Measurements from ENCODE around the gene ERP27. TPM values are rescaled to one million over a fixed set of nuclear protein-coding genes. Genes with fewer than 3 reads are reported as not detected.

Gene ERP27
- total and polyA plus RNA-seq, 2 donors from 2014 or later: 11.0 to 35.3 TPM

GRCh38 chr12:14873440-14874185 is 64.7 kb downstream of the ERP27 start:
- Histone ChIP-seq H3K9me3 (ENCODE audit: control insufficient read depth in 2 of 3, insufficient read depth in 1 of 3, low read length in 3 of 3) (no peaks in the 10 kb centered on the region), H3K36me3 (ENCODE audit: control insufficient read depth in 2 of 3, insufficient read depth in 3 of 3, low read length in 3 of 3) (no peaks in the 10 kb centered on the region), H3K4me1 (ENCODE audit: control insufficient read depth in 2 of 3, insufficient read depth in 2 of 3, low read depth in 1 of 3, low read length in 3 of 3) (no peaks in the 10 kb centered on the region), H3K4me3 (ENCODE audit: low read length in 3 of 3) (no peak overlapping the region), H3K9ac (ENCODE audit: low read length in 3 of 3) (no peak overlapping the region), H3K27ac (ENCODE audit: low read depth in 2 of 2, low read length in 2 of 2) (no peak overlapping the region), H3K27me3 (ENCODE audit: control insufficient read depth, insufficient read depth, low read length) (no peaks in the 10 kb centered on the region)
- DNase-seq (no peak), FAIRE-seq (no peak)
- no peak for TF ChIP-seq CTCF (IDR thresholded peaks at IDR 0.05; ENCODE audit: borderline replicate concordance, extremely low read depth, insufficient read depth)
- intact Hi-C loops (cut with DNase I): no loop called here

GRCh38 chr12:14871886-14872285 is 66.5 kb downstream of the ERP27 start:
- FAIRE-seq: no peak
- H3K4me1 ChIP-seq (ENCODE audit: control insufficient read depth in 2 of 3, insufficient read depth in 2 of 3, low read depth in 1 of 3, low read length in 3 of 3): no peaks in the 10 kb centered on the region
- no peak for DNase-seq
- H3K9ac ChIP-seq (ENCODE audit: low read length in 3 of 3): no peak overlapping the region
- intact Hi-C loops (cut with DNase I): no loop called here
- H3K27ac ChIP-seq (ENCODE audit: low read depth in 2 of 2, low read length in 2 of 2): no peak overlapping the region
- no peaks in the 10 kb centered on the region for H3K36me3 ChIP-seq (ENCODE audit: control insufficient read depth in 2 of 3, insufficient read depth in 3 of 3, low read length in 3 of 3)
- TF ChIP-seq CTCF (IDR thresholded peaks at IDR 0.05; ENCODE audit: borderline replicate concordance, extremely low read depth, insufficient read depth): no peak
- H3K27me3 ChIP-seq (ENCODE audit: control insufficient read depth, insufficient read depth, low read length): no peaks in the 10 kb centered on the region
- H3K4me3 ChIP-seq (ENCODE audit: low read length in 3 of 3): no peak overlapping the region
- H3K9me3 ChIP-seq (ENCODE audit: control insufficient read depth in 2 of 3, insufficient read depth in 1 of 3, low read length in 3 of 3): no peaks in the 10 kb centered on the region

GRCh38 chr12:14871247-14871646 is 67.1 kb downstream of the ERP27 start:
- no peaks in the 10 kb centered on the region for H3K9me3 ChIP-seq (ENCODE audit: control insufficient read depth in 2 of 3, insufficient read depth in 1 of 3, low read length in 3 of 3)
- no peak overlapping the region for H3K4me3 ChIP-seq (ENCODE audit: low read length in 3 of 3)
- H3K4me1 ChIP-seq (ENCODE audit: control insufficient read depth in 2 of 3, insufficient read depth in 2 of 3, low read depth in 1 of 3, low read length in 3 of 3): no peaks in the 10 kb centered on the region
- no peak for TF ChIP-seq CTCF (IDR thresholded peaks at IDR 0.05; ENCODE audit: borderline replicate concordance, extremely low read depth, insufficient read depth)
- no peaks in the 10 kb centered on the region for H3K27me3 ChIP-seq (ENCODE audit: control insufficient read depth, insufficient read depth, low read length)
- H3K9ac ChIP-seq (ENCODE audit: low read length in 3 of 3): no peak overlapping the region
- intact Hi-C loops (cut with DNase I): no loop called here
- H3K36me3 ChIP-seq (ENCODE audit: control insufficient read depth in 2 of 3, insufficient read depth in 3 of 3, low read length in 3 of 3): no peaks in the 10 kb centered on the region
- DNase-seq (no peak), FAIRE-seq (no peak)
- no peak overlapping the region for H3K27ac ChIP-seq (ENCODE audit: low read depth in 2 of 2, low read length in 2 of 2)
